ENCODE results near the gene BUD31.

BUD31 gene

DNA sequence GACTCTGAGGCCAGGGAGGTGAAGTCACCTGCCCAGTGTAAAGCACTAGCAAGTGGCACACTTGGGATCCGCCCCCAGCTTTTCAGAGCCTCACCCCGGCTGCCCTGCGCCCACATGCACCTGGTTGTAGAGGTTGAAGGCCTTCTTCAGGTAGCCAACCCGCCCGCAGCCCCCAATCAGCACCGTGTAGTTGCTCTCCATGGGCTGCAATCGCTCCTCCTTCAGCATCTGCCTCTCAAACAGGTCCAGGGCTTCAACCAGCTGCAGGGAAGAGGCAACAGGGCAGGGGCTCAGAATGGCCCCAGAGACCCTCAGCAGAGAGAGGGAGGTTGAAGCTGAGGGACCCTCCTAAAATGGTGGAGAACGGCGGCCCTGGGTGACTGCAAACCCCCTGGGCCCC is 24.4 kb downstream of the BUD31 start:
- Histone ChIP-seq H3K36me3 (ENCODE audit: low read length) (0 out of 2 replicates have a peak, but pooled peaks cover 2% of the 10 kb centered on the region), H3K9ac (ENCODE audit: low read length) (no peak overlapping the region), H3K27ac (ENCODE audit: low read depth, low read length) (no peak overlapping the region)

GRCh38 chr7:99437946-99438572 is 29.3 kb downstream of the BUD31 start:
- H3K4me2 ChIP-seq (ENCODE audit: low read depth, low read length, poor library complexity, severe bottlenecking): peak overlapping the region; percentile 81
- H3K27ac ChIP-seq (ENCODE audit: low read depth, low read length): peak overlapping the region; percentile 39
- H3K9me2 ChIP-seq (replicated peaks; ENCODE audit: insufficient read depth, low read length): no peaks in the 10 kb centered on the region
- H3K27me3 ChIP-seq (ENCODE audit: low read length): no peaks in the 10 kb centered on the region
- peaks cover 3% of the 10 kb centered on the region; the same call in 1 of the 2 replicates for H4K20me1 ChIP-seq (ENCODE audit: low read depth, low read length)
- peak overlapping the region; percentile 99 for H2AFZ ChIP-seq (ENCODE audit: low read depth, low read length, severe bottlenecking)
- peak overlapping the region; percentile 89 for H3K9ac ChIP-seq (ENCODE audit: low read length)
- H3K9me3 ChIP-seq (ENCODE audit: insufficient read depth, low read length): no peaks in the 10 kb centered on the region
- no peaks in the 10 kb centered on the region for H3F3A ChIP-seq (ENCODE audit: insufficient read depth)
- TF ChIP-seq CTCF (IDR thresholded peaks at IDR 0.05; ENCODE audit: insufficient read depth, low read length, poor library complexity, severe bottlenecking): no peak
- TF ChIP-seq EZH2phosphoT487 (conservative IDR thresholded peaks at IDR 0.05; ENCODE audit: low read length): no peak
- 0 out of 2 replicates have a peak, but pooled peaks cover 1% of the 10 kb centered on the region for H3K36me3 ChIP-seq (ENCODE audit: low read length)
- H3K4me3 ChIP-seq (ENCODE audit: insufficient read depth, low read length, poor library complexity, severe bottlenecking): peak overlapping the region; percentile 99
- peaks cover 44% of the 10 kb centered on the region for H3K79me2 ChIP-seq (ENCODE audit: insufficient read depth, low read length)

More for the DNA sequence above, 24.4 kb downstream of the BUD31 start:
- no peaks in the 10 kb centered on the region for H3K9me3 ChIP-seq (ENCODE audit: insufficient read depth, low read length)
- no peak overlapping the region for H2AFZ ChIP-seq (ENCODE audit: low read depth, low read length, severe bottlenecking)
- no peak for TF ChIP-seq CTCF (IDR thresholded peaks at IDR 0.05; ENCODE audit: insufficient read depth, low read length, poor library complexity, severe bottlenecking)
- no peak for TF ChIP-seq EZH2phosphoT487 (conservative IDR thresholded peaks at IDR 0.05; ENCODE audit: low read length)
- no peak overlapping the region for H3K4me2 ChIP-seq (ENCODE audit: low read depth, low read length, poor library complexity, severe bottlenecking)
- H4K20me1 ChIP-seq (ENCODE audit: low read depth, low read length): no peaks in the 10 kb centered on the region
- H3K4me3 ChIP-seq (ENCODE audit: insufficient read depth, low read length, poor library complexity, severe bottlenecking): no peak overlapping the region
- H3K9me2 ChIP-seq (replicated peaks; ENCODE audit: insufficient read depth, low read length): no peaks in the 10 kb centered on the region
- H3F3A ChIP-seq (ENCODE audit: insufficient read depth): no peaks in the 10 kb centered on the region
- H3K79me2 ChIP-seq (ENCODE audit: insufficient read depth, low read length): peaks cover 16% of the 10 kb centered on the region
- no peaks in the 10 kb centered on the region for H3K27me3 ChIP-seq (ENCODE audit: low read length)

DNA sequence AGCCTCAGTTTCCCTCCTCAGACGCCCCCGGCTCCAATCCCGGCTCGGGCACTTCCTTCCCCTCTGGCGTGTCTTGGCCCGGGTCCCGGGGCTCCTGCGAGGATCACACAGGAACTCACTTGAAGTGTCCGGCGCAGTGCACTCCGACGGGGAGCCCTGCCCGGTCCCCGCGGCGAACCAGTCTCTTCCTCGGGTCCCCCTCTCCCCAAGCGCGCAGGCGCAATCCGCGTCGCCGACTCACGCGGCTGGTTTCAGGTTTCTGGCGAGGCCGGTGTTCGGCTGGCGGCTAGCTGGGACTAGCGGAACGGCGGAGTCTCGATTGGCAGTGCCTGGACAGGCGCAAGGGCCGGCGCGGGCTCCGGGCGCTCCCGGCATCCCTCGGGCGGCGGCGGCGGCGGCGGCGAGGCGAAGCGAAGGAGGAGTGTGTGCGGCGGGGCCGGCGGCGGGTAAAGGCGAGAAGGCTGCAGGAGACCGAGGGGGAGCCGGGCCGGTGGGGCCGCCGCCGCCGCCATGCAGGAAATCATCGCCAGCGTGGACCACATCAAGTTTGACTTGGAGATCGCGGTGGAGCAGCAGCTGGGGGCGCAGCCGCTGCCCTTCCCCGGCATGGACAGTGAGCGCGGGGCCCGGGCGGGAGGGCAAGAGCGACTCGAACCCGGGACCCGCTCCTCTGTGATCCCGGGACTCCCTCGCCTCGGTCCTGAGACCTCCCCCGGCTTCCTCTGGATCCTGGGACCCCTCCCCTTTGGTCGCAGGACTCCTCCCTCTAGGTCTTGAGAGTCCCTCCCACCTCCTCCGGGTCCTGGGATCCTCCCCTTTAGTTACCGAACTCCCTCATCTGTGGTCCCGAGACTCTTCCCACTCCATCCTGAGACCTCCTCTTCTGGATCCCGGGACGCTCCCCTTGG is 30.1 kb downstream of the BUD31 start, which contains the start of the genes CPSF4 and PTCD1:
TSS of gene CPSF4 (plus strand) at position 371 of the 908 bp plus-strand sequence. CDS start at position 511, 140 bp downstream.
TSS of gene PTCD1 (minus strand) at position 226 of the 908 bp plus-strand sequence. CDS start 3,556 bp downstream, outside the sequence.
- Histone ChIP-seq H3K27me3 (ENCODE audit: low read length) (no peaks in the 10 kb centered on the region), H3K27ac (ENCODE audit: low read depth, low read length) (peak within 1 kb of the TSS; percentile 55), H3K4me2 (ENCODE audit: low read depth, low read length, poor library complexity, severe bottlenecking) (peak within 1 kb of the TSS; percentile 81), H3K9ac (ENCODE audit: low read length) (peak within 1 kb of the TSS; percentile 89), H3K79me2 (ENCODE audit: insufficient read depth, low read length) (peaks cover 44% of the 10 kb centered on the region), H3K36me3 (ENCODE audit: low read length) (0 out of 2 replicates have a peak, but pooled peaks cover 4% of the 10 kb centered on the region), H3F3A (ENCODE audit: insufficient read depth) (no peaks in the 10 kb centered on the region), H3K9me2 (replicated peaks; ENCODE audit: insufficient read depth, low read length) (no peaks in the 10 kb centered on the region), H4K20me1 (ENCODE audit: low read depth, low read length) (peaks cover 3% of the 10 kb centered on the region; the same call in 1 of the 2 replicates), H3K4me3 (ENCODE audit: insufficient read depth, low read length, poor library complexity, severe bottlenecking) (peak within 1 kb of the TSS; percentile 99), H2AFZ (ENCODE audit: low read depth, low read length, severe bottlenecking) (peak within 1 kb of the TSS; percentile 99), H3K9me3 (ENCODE audit: insufficient read depth, low read length) (no peaks in the 10 kb centered on the region)
- TF ChIP-seq EZH2phosphoT487 (conservative IDR thresholded peaks at IDR 0.05; ENCODE audit: low read length): no peak
- no peak for TF ChIP-seq CTCF (IDR thresholded peaks at IDR 0.05; ENCODE audit: insufficient read depth, low read length, poor library complexity, severe bottlenecking)

Data from SU-DHL-6 (cell line).